Measurements from ENCODE around the gene SGO2. TPM values are rescaled to one million over a fixed set of nuclear protein-coding genes. Genes with fewer than 3 reads are reported as not detected.

The SGO2 gene
- total and polyA plus RNA-seq, 2 donors from 2014 or later: 0.69 to 1.7 TPM

GRCh38 chr2:200624026-200624425 lies 98.0 kb downstream of the SGO2 start:
- Histone ChIP-seq H3K4me1 (ENCODE audit: control insufficient read depth in 2 of 3, insufficient read depth in 2 of 3, low read depth in 1 of 3, low read length in 3 of 3) (peaks cover 0 to 2% (median 0%) of the 10 kb centered on the region in 3 donors), H3K27ac (ENCODE audit: low read depth in 2 of 2, low read length in 2 of 2) (no peak overlapping the region), H3K36me3 (ENCODE audit: control insufficient read depth in 2 of 3, insufficient read depth in 3 of 3, low read length in 3 of 3) (peaks cover 0 to 10% (median 0%) of the 10 kb centered on the region in 3 donors), H3K9me3 (ENCODE audit: control insufficient read depth in 2 of 3, insufficient read depth in 1 of 3, low read length in 3 of 3) (no peaks in the 10 kb centered on the region), H3K9ac (ENCODE audit: low read length in 3 of 3) (no peak overlapping the region), H3K4me3 (ENCODE audit: low read length in 3 of 3) (no peak overlapping the region), H3K27me3 (ENCODE audit: control insufficient read depth, insufficient read depth, low read length) (no peaks in the 10 kb centered on the region)
- TF ChIP-seq CTCF (IDR thresholded peaks at IDR 0.05; ENCODE audit: borderline replicate concordance, extremely low read depth, insufficient read depth): no peak
- intact Hi-C loops (cut with DNase I): no loop called here
- DNase-seq: peak in 1 of 5 donors; percentile 19
- FAIRE-seq: no peak

GRCh38 chr2:200624658-200625057 lies 98.7 kb downstream of the SGO2 start:
- Histone ChIP-seq H3K4me1 (ENCODE audit: control insufficient read depth in 2 of 3, insufficient read depth in 2 of 3, low read depth in 1 of 3, low read length in 3 of 3) (no peaks in the 10 kb centered on the region), H3K27ac (ENCODE audit: low read depth in 2 of 2, low read length in 2 of 2) (no peak overlapping the region), H3K9me3 (ENCODE audit: control insufficient read depth in 2 of 3, insufficient read depth in 1 of 3, low read length in 3 of 3) (no peaks in the 10 kb centered on the region), H3K27me3 (ENCODE audit: control insufficient read depth, insufficient read depth, low read length) (no peaks in the 10 kb centered on the region), H3K9ac (ENCODE audit: low read length in 3 of 3) (no peak overlapping the region), H3K4me3 (ENCODE audit: low read length in 3 of 3) (no peak overlapping the region), H3K36me3 (ENCODE audit: control insufficient read depth in 2 of 3, insufficient read depth in 3 of 3, low read length in 3 of 3) (peaks cover 0 to 10% (median 0%) of the 10 kb centered on the region in 3 donors)
- FAIRE-seq: no peak
- DNase-seq: no peak
- TF ChIP-seq CTCF (IDR thresholded peaks at IDR 0.05; ENCODE audit: borderline replicate concordance, extremely low read depth, insufficient read depth): no peak
- intact Hi-C loops (cut with DNase I): no loop called here

- FAIRE-seq: no peak
- Histone ChIP-seq H3K9ac (ENCODE audit: low read length in 3 of 3) (no peak overlapping the region), H3K36me3 (ENCODE audit: control insufficient read depth in 2 of 3, insufficient read depth in 3 of 3, low read length in 3 of 3) (peaks cover 0 to 10% (median 0%) of the 10 kb centered on the region in 3 donors), H3K27ac (ENCODE audit: low read depth in 2 of 2, low read length in 2 of 2) (no peak overlapping the region), H3K4me1 (ENCODE audit: control insufficient read depth in 2 of 3, insufficient read depth in 2 of 3, low read depth in 1 of 3, low read length in 3 of 3) (no peaks in the 10 kb centered on the region), H3K4me3 (ENCODE audit: low read length in 3 of 3) (no peak overlapping the region), H3K9me3 (ENCODE audit: control insufficient read depth in 2 of 3, insufficient read depth in 1 of 3, low read length in 3 of 3) (no peaks in the 10 kb centered on the region), H3K27me3 (ENCODE audit: control insufficient read depth, insufficient read depth, low read length) (no peaks in the 10 kb centered on the region)
- DNase-seq: no peak
- intact Hi-C loops (cut with DNase I): no loop called here
- no peak for TF ChIP-seq CTCF (IDR thresholded peaks at IDR 0.05; ENCODE audit: borderline replicate concordance, extremely low read depth, insufficient read depth)
Observed at GRCh38 chr2:200625282-200625681, 99.3 kb downstream of the SGO2 start.

GRCh38 chr2:200625958-200626363 lies 100.0 kb downstream of the SGO2 start:
- DNase-seq: no peak
- Histone ChIP-seq H3K9me3 (ENCODE audit: control insufficient read depth in 2 of 3, insufficient read depth in 1 of 3, low read length in 3 of 3) (no peaks in the 10 kb centered on the region), H3K27ac (ENCODE audit: low read depth in 2 of 2, low read length in 2 of 2) (no peak overlapping the region), H3K27me3 (ENCODE audit: control insufficient read depth, insufficient read depth, low read length) (no peaks in the 10 kb centered on the region), H3K9ac (ENCODE audit: low read length in 3 of 3) (no peak overlapping the region), H3K36me3 (ENCODE audit: control insufficient read depth in 2 of 3, insufficient read depth in 3 of 3, low read length in 3 of 3) (peaks cover 0 to 10% (median 0%) of the 10 kb centered on the region in 3 donors), H3K4me1 (ENCODE audit: control insufficient read depth in 2 of 3, insufficient read depth in 2 of 3, low read depth in 1 of 3, low read length in 3 of 3) (no peaks in the 10 kb centered on the region), H3K4me3 (ENCODE audit: low read length in 3 of 3) (no peak overlapping the region)
- intact Hi-C loops (cut with DNase I): no loop called here
- no peak for TF ChIP-seq CTCF (IDR thresholded peaks at IDR 0.05; ENCODE audit: borderline replicate concordance, extremely low read depth, insufficient read depth)
- no peak for FAIRE-seq

All from kidney (tissue), 14 donors.